ENCODE data around the gene LRRC10B. TPM values are rescaled to one million over a fixed set of nuclear protein-coding genes. Genes with fewer than 3 reads are reported as not detected.

LRRC10B gene
- polyA plus RNA-seq, 2 of the 4 experiments (the other 2 are of a cell fraction), result 0.03 to 0.04 TPM

DNA sequence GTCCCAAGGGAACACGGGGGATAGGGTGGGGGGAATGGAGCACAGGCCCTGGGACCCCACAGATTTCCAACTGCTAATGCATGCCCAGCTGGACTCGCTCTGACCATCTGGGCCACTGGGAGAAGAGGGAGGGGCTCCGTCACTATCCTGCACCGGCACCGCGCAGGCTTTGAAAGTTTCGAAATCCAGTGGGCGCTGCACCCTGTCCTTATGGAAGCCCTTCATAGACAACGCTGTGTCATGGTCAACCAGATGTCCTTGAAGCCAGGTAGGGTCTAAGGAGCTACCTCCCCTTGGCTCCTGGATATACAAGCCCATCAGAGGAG lies 30.1 kb downstream of the LRRC10B start:
- no peak overlapping the region for H3K4me2 ChIP-seq
- H3K4me3 ChIP-seq, result no peak overlapping the region
- no peak overlapping the region for H3K27ac ChIP-seq
- WGBS (ENCODE audit: missing lambda C conversion rate), result 86% methylated on average over 9 of the region's 9 CpGs
- FAIRE-seq (no peak), ATAC-seq (no peak), DNase-seq (ENCODE audit: low read depth in 1 of 2, low spot score in 1 of 2) (no peak)
- peaks cover 25% of the 10 kb centered on the region for H3K4me1 ChIP-seq
- TF ChIP-seq ZSCAN20 (CRISPR knock-in tag; IDR thresholded peaks at IDR 0.05) (no peak), HES2 (IDR thresholded peaks at IDR 0.05) (no peak), EHMT2 (IDR thresholded peaks at IDR 0.05; ENCODE audit: low read depth) (no peak), RCOR1 (IDR thresholded peaks at IDR 0.05; ENCODE audit: low read depth, low read length) (no peak), RARB (CRISPR knock-in tag; IDR thresholded peaks at IDR 0.05) (no peak), SMC3 (IDR thresholded peaks at IDR 0.05) (no peak), HDAC2 (IDR thresholded peaks at IDR 0.05) (no peak)
- ChIA-PET POLR2A (no interaction called here), CTCF (interaction anchor here (1.1 to 2.1 kb wide), 4 partner anchors 13 to 92 kb away, joined by 3 to 13 read pairs (median 4); no protein-coding TSS in a partner anchor)
- H3K9me3 ChIP-seq, result no peaks in the 10 kb centered on the region

DNA sequence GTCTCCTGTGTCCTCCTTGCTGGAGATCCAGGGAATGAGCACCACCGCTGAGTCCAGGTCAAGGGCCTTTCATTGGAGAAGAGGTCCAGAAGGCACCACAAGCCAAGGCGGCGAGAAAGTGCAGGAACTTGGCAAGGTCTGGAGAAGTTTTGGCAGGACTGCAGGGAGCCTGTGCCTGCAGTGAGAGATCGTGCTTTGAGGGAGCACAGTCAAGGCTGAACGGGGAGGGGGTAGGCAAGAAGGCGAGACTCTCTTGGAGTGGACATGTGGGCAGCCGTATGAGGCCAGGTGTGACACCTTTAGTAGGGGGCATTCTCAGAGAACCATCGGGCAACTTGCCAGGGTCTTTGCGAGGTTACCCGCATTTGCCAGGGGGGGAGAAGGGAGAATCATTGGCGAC lies 30.5 kb downstream of the LRRC10B start:
- ChIA-PET POLR2A (no interaction called here), CTCF (interaction anchor here (1.1 to 2.1 kb wide), 4 partner anchors 13 to 93 kb away, joined by 3 to 13 read pairs (median 4); no protein-coding TSS in a partner anchor)
- ATAC-seq (no peak), DNase-seq (ENCODE audit: low read depth in 1 of 2, low spot score in 1 of 2) (no peak), FAIRE-seq (no peak)
- H3K4me1 ChIP-seq, result peaks cover 29% of the 10 kb centered on the region
- TF ChIP-seq ZSCAN20 (CRISPR knock-in tag; IDR thresholded peaks at IDR 0.05) (no peak), CHD4 (IDR thresholded peaks at IDR 0.05; ENCODE audit: borderline replicate concordance) (no peak), ELK1 (IDR thresholded peaks at IDR 0.05; ENCODE audit: low read depth, low read length) (no peak), TFCP2L1 (CRISPR knock-in tag; IDR thresholded peaks at IDR 0.05) (no peak), KDM5A (IDR thresholded peaks at IDR 0.05) (no peak), GATA3 (IDR thresholded peaks at IDR 0.05; ENCODE audit: borderline replicate concordance) (no peak), PBX3 (IDR thresholded peaks at IDR 0.05) (no peak), BCL3 (IDR thresholded peaks at IDR 0.05) (no peak), RFX5 (IDR thresholded peaks at IDR 0.05) (no peak), REST (IDR thresholded peaks at IDR 0.05) (no peak)
- TF ChIP-seq, protein P1, sequence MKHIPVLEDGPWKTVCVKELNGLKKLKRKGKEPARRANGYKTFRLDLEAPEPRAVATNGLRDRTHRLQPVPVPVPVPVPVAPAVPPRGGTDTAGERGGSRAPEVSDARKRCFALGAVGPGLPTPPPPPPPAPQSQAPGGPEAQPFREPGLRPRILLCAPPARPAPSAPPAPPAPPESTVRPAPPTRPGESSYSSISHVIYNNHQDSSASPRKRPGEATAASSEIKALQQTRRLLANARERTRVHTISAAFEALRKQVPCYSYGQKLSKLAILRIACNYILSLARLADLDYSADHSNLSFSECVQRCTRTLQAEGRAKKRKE (CRISPR knock-in tag; IDR thresholded peaks at IDR 0.05; ENCODE audit: low read depth), result no peak
- TF ChIP-seq, protein P2, sequence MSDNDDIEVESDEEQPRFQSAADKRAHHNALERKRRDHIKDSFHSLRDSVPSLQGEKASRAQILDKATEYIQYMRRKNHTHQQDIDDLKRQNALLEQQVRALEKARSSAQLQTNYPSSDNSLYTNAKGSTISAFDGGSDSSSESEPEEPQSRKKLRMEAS (IDR thresholded peaks at IDR 0.05), result no peak
- H3K27ac ChIP-seq, result no peak overlapping the region
- no peak overlapping the region for H3K4me2 ChIP-seq
- no peak overlapping the region for H3K4me3 ChIP-seq
- H3K9me3 ChIP-seq, result no peaks in the 10 kb centered on the region
- WGBS (ENCODE audit: missing lambda C conversion rate), result 81% methylated on average over 11 of the region's 11 CpGs
